Measurements from ENCODE around the gene SPART.

SPART gene

DNA sequence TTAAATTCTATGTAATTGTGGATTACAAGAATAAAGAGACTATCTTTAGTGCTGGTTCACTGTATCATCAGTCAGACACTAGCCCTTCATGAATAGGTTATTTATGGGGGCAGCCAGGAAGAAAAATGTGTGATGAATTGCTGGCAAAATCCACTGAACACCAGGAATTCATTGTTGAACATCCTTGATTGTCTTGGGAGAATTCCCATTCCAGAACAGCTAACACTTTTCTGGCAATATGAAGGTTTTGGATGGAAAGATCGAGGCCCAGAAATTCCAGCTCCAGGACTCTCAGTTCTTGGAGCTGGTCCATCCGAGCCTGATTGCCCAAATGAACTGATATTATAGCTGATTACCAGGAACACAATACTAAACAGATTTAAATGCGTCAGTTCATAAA, 11.5 kb upstream of the SPART start:
- TF ChIP-seq MAX (IDR thresholded peaks at IDR 0.05) (no peak), YY1 (IDR thresholded peaks at IDR 0.05; ENCODE audit: low read depth) (no peak), REST (IDR thresholded peaks at IDR 0.05; ENCODE audit: low read depth) (no peak), CEBPB (IDR thresholded peaks at IDR 0.05) (no peak), FOXM1 (IDR thresholded peaks at IDR 0.05; ENCODE audit: borderline replicate concordance, low read depth) (no peak), EGR1 (IDR thresholded peaks at IDR 0.05) (no peak), ZBTB7A (IDR thresholded peaks at IDR 0.05; ENCODE audit: low read depth) (no peak), TCF12 (IDR thresholded peaks at IDR 0.05; ENCODE audit: low read depth) (no peak)

GRCh38 chr13:36357231-36357630, 11.0 kb upstream of the SPART start:
- TF ChIP-seq CREB1 (IDR thresholded peaks at IDR 0.05; ENCODE audit: low read depth) = no peak
- TF ChIP-seq RAD21 (IDR thresholded peaks at IDR 0.05; ENCODE audit: low read depth) = no peak
- TF ChIP-seq MAX (IDR thresholded peaks at IDR 0.05) = no peak
- TF ChIP-seq YY1 (IDR thresholded peaks at IDR 0.05; ENCODE audit: low read depth) = no peak
- TF ChIP-seq TCF12 (IDR thresholded peaks at IDR 0.05; ENCODE audit: low read depth) = no peak
- TF ChIP-seq, protein P1, sequence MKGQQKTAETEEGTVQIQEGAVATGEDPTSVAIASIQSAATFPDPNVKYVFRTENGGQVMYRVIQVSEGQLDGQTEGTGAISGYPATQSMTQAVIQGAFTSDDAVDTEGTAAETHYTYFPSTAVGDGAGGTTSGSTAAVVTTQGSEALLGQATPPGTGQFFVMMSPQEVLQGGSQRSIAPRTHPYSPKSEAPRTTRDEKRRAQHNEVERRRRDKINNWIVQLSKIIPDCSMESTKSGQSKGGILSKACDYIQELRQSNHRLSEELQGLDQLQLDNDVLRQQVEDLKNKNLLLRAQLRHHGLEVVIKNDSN (IDR thresholded peaks at IDR 0.05) = no peak
- no peak for TF ChIP-seq FOXM1 (IDR thresholded peaks at IDR 0.05; ENCODE audit: borderline replicate concordance, low read depth)
- TF ChIP-seq NFIC (IDR thresholded peaks at IDR 0.05) = no peak

GRCh38 chr13:36356058-36356457, 9.9 kb upstream of the SPART start:
- TF ChIP-seq YY1 (IDR thresholded peaks at IDR 0.05; ENCODE audit: low read depth) = no peak
- no peak for TF ChIP-seq EGR1 (IDR thresholded peaks at IDR 0.05)
- no peak for TF ChIP-seq TEAD4 (IDR thresholded peaks at IDR 0.05)

DNA sequence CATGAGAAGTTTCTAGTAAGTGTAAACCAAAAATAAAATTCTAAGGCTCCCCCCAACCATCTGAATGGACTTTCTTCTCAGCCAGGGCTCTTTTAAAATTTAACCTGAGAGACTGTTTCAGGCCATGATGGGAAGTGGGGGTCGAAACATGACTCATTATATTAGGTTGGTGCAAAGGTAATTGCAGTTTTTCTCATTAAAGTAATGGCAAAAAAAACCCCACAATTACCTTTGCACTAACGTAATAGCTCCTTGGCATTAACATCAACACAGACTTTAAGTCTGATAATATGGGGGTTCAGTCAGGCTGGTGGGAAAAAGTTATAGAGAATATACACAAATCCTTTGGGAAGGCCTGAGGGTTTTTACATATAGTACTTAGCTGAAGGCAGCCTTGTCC, 9.4 kb upstream of the SPART start:
- no peak for TF ChIP-seq TCF12 (IDR thresholded peaks at IDR 0.05; ENCODE audit: low read depth)
- no peak for TF ChIP-seq NFIC (IDR thresholded peaks at IDR 0.05)
- TF ChIP-seq YY1 (IDR thresholded peaks at IDR 0.05; ENCODE audit: low read depth) = no peak

- no peak for TF ChIP-seq FOXM1 (IDR thresholded peaks at IDR 0.05; ENCODE audit: borderline replicate concordance, low read depth)
- no peak for TF ChIP-seq CREB1 (IDR thresholded peaks at IDR 0.05; ENCODE audit: low read depth)
- no peak for TF ChIP-seq ZBTB7A (IDR thresholded peaks at IDR 0.05; ENCODE audit: low read depth)
- no peak for TF ChIP-seq RAD21 (IDR thresholded peaks at IDR 0.05; ENCODE audit: low read depth)
- no peak for TF ChIP-seq CEBPB (IDR thresholded peaks at IDR 0.05)
- no peak for TF ChIP-seq REST (IDR thresholded peaks at IDR 0.05; ENCODE audit: low read depth)
- TF ChIP-seq NFIC (IDR thresholded peaks at IDR 0.05) = no peak
- no peak for TF ChIP-seq MAX (IDR thresholded peaks at IDR 0.05)
- TF ChIP-seq YY1 (IDR thresholded peaks at IDR 0.05; ENCODE audit: low read depth) = no peak
- no peak for TF ChIP-seq TCF12 (IDR thresholded peaks at IDR 0.05; ENCODE audit: low read depth)
- TF ChIP-seq EP300 (IDR thresholded peaks at IDR 0.05; ENCODE audit: borderline replicate concordance) = no peak
- TF ChIP-seq EGR1 (IDR thresholded peaks at IDR 0.05) = no peak
These were observed 8.8 kb upstream of the SPART start for GRCh38 chr13:36354842-36355623.

- TF ChIP-seq TCF12 (IDR thresholded peaks at IDR 0.05; ENCODE audit: low read depth) (no peak), RAD21 (IDR thresholded peaks at IDR 0.05; ENCODE audit: low read depth) (no peak), TEAD4 (IDR thresholded peaks at IDR 0.05) (no peak), TAF1 (IDR thresholded peaks at IDR 0.05; ENCODE audit: low read depth) (no peak)
These were observed 6.8 kb upstream of the SPART start for GRCh38 chr13:36353001-36353400.

DNA sequence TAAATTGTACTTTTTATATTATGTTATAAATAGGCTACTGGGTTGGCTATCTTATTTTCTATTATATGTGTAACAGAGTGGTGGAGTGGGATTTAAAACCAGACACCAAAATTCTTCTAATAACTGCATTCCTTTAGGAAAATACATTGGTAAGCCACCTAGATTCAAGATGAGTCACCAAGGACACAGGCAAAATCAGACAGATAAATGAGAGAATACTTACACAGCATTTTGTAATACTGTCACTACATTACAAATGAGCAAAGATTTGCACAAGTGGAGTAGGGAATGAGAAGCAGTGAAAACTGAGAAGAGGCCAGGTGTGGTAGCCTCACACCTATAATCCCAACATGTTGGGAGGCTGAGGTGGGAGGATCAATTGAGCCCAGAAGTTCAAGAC, 6.2 kb upstream of the SPART start:
- no peak for TF ChIP-seq EP300 (IDR thresholded peaks at IDR 0.05; ENCODE audit: borderline replicate concordance)
- no peak for TF ChIP-seq FOXM1 (IDR thresholded peaks at IDR 0.05; ENCODE audit: borderline replicate concordance, low read depth)
- TF ChIP-seq TEAD4 (IDR thresholded peaks at IDR 0.05) = no peak
- no peak for TF ChIP-seq RAD21 (IDR thresholded peaks at IDR 0.05; ENCODE audit: low read depth)
- no peak for TF ChIP-seq TAF1 (IDR thresholded peaks at IDR 0.05; ENCODE audit: low read depth)
- no peak for TF ChIP-seq CEBPB (IDR thresholded peaks at IDR 0.05)
- TF ChIP-seq MAX (IDR thresholded peaks at IDR 0.05) = no peak
- TF ChIP-seq CREB1 (IDR thresholded peaks at IDR 0.05; ENCODE audit: low read depth) = no peak
- no peak for TF ChIP-seq ZBTB7A (IDR thresholded peaks at IDR 0.05; ENCODE audit: low read depth)
- no peak for TF ChIP-seq REST (IDR thresholded peaks at IDR 0.05; ENCODE audit: low read depth)
- TF ChIP-seq TCF12 (IDR thresholded peaks at IDR 0.05; ENCODE audit: low read depth) = no peak
- no peak for TF ChIP-seq YY1 (IDR thresholded peaks at IDR 0.05; ENCODE audit: low read depth)

All from Ishikawa (cell line).